Omental fat pad (tissue), 4 donors: Measurements from ENCODE around the gene VILL. TPM values are rescaled to one million over a fixed set of nuclear protein-coding genes. Genes with fewer than 3 reads are reported as not detected.

ENCODE experiments used
- ATAC-seq: fragments of 150-250 bp; one replicate; pipeline ENCODE4 v1.9.1; 2016; ENCODE audit warnings: mild to moderate bottlenecking, moderate library complexity; ENCODE audit not compliant: low FRiP score
- DNase-seq: peaks from one replicate; pipeline ENCODE4 v3.0.0-alpha.2; 2019; ENCODE audit warnings: low spot score
- total RNA-seq, 4 donors: library from RNA; depleted of rRNA; stranded (reverse); fragments of >200 nt; gene quantifications; one replicate each; pipeline ENCODE4 v1.1.0, GENCODE V29; 2016
- TF ChIP-seq, protein P1 (sequence below), 3 donors: fragments of 450-650 bp; IDR thresholded peaks; one replicate each; pipeline ENCODE4 v1.5.1; 2016 to 2017; ENCODE audit warnings: antibody characterized with exemption in 3 of 3, mild to moderate bottlenecking in 3 of 3, moderate library complexity in 2 of 3

Gene VILL
- total RNA-seq, 4 donors from 2014 or later = 4.4 to 15.0 (median 5.6) TPM

DNA sequence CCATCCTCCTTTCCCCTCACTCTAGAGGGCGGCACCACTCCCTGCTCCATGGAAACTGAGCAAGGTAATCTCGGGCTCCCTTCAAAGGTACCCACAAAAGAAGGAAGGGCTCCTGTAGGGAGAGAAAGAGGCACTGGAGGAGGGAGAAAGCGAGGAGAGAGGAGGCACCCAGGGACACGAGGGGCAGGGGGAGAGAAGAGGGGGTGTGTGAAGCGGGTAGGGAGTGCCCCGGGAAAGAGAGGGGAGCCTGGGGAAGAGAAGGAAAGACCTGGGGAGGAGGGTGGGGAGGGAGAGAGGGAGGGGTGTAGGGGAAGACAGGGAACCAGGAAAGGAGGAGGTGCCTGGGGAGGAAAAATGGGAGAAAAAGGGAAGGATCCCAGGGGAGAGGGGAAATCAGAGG lies 523 bp downstream of the VILL start:
- TF ChIP-seq, protein P1, sequence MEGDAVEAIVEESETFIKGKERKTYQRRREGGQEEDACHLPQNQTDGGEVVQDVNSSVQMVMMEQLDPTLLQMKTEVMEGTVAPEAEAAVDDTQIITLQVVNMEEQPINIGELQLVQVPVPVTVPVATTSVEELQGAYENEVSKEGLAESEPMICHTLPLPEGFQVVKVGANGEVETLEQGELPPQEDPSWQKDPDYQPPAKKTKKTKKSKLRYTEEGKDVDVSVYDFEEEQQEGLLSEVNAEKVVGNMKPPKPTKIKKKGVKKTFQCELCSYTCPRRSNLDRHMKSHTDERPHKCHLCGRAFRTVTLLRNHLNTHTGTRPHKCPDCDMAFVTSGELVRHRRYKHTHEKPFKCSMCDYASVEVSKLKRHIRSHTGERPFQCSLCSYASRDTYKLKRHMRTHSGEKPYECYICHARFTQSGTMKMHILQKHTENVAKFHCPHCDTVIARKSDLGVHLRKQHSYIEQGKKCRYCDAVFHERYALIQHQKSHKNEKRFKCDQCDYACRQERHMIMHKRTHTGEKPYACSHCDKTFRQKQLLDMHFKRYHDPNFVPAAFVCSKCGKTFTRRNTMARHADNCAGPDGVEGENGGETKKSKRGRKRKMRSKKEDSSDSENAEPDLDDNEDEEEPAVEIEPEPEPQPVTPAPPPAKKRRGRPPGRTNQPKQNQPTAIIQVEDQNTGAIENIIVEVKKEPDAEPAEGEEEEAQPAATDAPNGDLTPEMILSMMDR (IDR thresholded peaks at IDR 0.05) = no peak
- ATAC-seq (no peak), DNase-seq (no peak)

DNA sequence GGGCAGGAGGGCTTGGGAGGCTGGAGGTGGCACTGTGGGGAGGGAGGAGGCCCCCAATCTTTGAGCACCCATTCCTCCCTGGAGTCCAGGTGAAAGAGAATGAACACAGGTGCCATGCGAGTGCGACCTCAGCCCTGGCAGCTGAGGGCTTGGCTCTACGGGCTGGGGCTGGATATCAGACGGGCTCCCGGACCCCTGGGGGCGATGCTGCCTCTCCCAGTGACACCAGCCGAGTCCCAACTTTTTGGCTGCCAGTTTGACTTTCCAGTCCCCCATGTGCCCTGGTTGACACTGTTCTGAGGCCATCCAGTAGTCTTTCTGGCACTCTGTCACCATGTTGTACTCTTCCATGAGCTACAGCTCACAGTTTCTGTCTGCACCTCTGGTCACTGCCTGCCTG lies 1.2 kb downstream of the VILL start:
- ATAC-seq = no peak
- TF ChIP-seq, protein P1 (IDR thresholded peaks at IDR 0.05) = no peak
- no peak for DNase-seq

DNA sequence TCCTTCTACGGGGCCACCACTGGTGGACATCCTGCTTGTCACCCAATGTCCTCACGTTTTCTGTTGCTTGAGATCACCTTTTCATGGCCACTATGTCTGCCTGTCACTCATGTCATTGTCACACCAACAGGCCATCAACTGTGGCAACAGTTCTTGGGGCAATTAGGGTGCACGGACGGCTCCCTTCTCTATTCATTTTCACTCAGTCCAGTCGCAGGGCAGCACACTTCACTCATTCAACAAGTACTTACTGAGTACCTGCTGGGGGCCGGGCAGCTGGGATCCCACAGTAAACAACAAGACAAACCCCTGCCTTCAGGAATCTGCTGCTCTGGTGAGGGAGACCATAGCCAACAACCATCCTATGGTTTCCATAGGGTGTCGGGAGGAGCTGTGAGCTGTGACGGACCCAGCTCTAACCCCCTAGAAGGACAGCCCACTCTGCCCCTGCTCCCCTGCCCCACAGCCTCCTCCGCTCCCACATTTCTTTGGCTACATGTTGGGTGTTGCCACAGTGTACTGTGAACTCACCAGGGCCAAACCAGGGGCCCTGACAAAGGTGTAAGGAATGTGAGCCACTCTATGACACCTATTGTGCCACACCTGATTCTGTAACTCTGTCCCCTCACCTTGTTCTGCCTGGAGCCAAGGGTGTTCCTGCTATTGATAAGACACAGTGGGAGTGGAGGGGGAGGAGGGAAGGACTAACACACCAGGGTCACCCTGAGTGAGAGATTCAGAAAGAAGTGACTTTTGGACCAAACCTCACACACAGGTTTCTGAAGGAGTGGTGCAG lies 1.9 kb downstream of the VILL start:
- TF ChIP-seq, protein P1 (IDR thresholded peaks at IDR 0.05) = no peak
- DNase-seq (no peak), ATAC-seq (no peak)

DNA sequence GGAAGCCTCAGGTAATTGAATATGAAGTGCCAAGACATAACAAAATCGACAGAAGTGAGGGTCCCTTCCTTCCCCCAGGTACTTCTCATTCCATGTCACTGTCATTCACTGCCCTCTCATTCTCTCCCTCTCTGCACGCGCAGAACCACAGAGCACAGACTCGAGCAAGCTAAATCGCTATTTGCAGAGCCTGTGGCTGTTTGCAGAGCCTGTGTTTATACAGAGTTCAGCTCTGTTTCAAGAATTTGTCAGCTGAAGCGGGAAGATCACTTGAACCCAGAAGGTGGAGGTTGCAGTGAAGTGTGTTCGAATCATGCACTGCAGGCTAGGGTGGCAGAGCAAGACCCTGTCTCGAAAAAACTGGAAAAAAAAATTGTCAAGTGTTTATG lies 2.5 kb downstream of the VILL start:
- TF ChIP-seq, protein P1 (IDR thresholded peaks at IDR 0.05) = no peak

DNA sequence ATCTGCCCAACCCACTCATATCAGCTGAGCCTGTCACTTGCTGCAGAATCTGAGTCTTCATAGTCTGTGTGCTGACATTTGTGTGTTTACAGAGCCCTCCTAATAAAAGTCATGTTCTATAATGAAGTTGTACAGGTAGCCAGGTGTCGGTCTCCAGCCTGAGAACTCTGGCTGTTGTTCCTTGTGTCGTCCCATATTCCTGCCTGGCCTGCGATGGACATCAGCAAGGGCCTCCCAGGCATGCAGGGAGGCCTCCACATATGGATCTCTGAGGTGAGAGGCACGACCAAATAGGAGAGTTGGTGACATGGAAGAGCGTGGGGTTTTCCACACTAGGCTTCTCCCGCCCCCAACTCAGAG lies 2.9 kb downstream of the VILL start:
- no peak for DNase-seq
- TF ChIP-seq, protein P1 (IDR thresholded peaks at IDR 0.05) = no peak

More for the DNA sequence above, 2.5 kb downstream of the VILL start:
- ATAC-seq = no peak
- no peak for DNase-seq

DNA sequence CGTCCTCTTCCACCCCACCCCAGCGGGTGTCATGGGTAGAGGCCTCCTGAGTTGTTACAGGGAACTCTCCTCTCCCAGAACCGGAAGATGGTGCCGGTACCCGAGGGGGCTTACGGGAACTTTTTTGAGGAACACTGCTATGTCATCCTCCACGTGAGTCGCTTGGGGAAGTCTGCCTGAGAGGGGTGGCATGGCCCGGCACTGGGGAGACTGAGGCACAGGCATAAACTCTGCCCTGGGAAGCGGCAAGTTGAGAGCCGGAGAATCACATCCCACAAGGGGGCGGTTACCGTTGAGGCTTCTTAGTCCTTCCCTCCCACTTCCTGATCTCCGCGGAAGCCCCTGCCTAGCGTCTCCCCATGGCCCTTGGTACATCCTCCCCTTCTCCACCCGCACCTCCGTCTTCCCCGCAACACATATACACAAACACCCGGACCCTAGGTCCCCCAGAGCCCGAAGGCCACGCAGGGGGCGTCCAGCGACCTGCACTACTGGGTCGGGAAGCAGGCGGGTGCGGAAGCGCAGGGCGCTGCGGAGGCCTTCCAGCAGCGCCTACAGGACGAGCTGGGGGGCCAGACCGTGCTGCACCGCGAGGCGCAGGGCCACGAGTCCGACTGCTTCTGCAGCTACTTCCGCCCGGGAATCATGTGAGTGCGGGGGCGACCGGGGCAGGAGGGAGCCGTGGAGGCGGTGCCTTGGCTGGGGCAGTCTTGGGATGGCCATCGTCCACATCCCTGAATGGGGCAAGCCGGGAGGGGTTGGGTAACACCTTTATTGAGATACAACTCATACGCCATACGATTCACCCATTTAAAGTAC lies 3.4 kb downstream of the VILL start:
- DNase-seq (peak; percentile 74), ATAC-seq (peak; percentile 87)
- TF ChIP-seq, protein P1 (IDR thresholded peaks at IDR 0.05) = no peak

More for the DNA sequence above, 2.9 kb downstream of the VILL start:
- ATAC-seq = no peak
